Effector memory CD8-positive, alpha-beta T cell (primary cell): ENCODE results near the gene MCRIP1.

Experiments
- ATAC-seq: fragments of 150-1000 bp; cut with Tn5 transposase; replicated peaks from 2 replicates; pipeline ENCODE4 v1.10.0; 2021; ENCODE audit warnings: mild to moderate bottlenecking, moderate library complexity
- DNase-seq, 3 experiments: peaks; one replicate each; pipeline ENCODE4 v3.0.0; 2021
- H3K27ac Mint-ChIP-seq, 2 donors: one replicate each; pipeline ENCODE4 v1.8.0; 2022; ENCODE audit warnings: mild to moderate bottlenecking in 2 of 2, mixed read lengths in 2 of 2, moderate library complexity in 2 of 2
- H3K27me3 Mint-ChIP-seq, 2 donors: one replicate each; pipeline ENCODE4 v1.8.0; 2022; ENCODE audit warnings: mixed read lengths in 2 of 2
- H3K36me3 Mint-ChIP-seq: one replicate; pipeline ENCODE4 v1.8.0; 2022; ENCODE audit warnings: mild to moderate bottlenecking, moderate library complexity, mixed read lengths; ENCODE audit not compliant: insufficient read depth
- H3K4me1 Mint-ChIP-seq, 2 donors: one replicate each; pipeline ENCODE4 v1.8.0; 2022; ENCODE audit warnings: low read depth in 2 of 2, mixed read lengths in 2 of 2
- H3K4me3 Mint-ChIP-seq, 2 donors: one replicate each; pipeline ENCODE4 v1.8.0; 2022; ENCODE audit warnings: mild to moderate bottlenecking in 2 of 2, mixed read lengths in 2 of 2, moderate library complexity in 2 of 2
- H3K9me3 Mint-ChIP-seq, 2 donors: one replicate each; pipeline ENCODE4 v1.8.0; 2022; ENCODE audit warnings: mixed read lengths in 2 of 2

MCRIP1 gene

GRCh38 chr17:81825841-81826466 is 7.1 kb downstream of the MCRIP1 start:
- Mint-ChIP-seq H3K4me1 (peaks cover 14 to 21% of the 10 kb centered on the region in 2 donors), H3K4me3 (no peak overlapping the region), H3K27ac (peak overlapping the region in 1 of 2 donors; percentile 44), H3K36me3 (peaks cover 10% of the 10 kb centered on the region), H3K9me3 (no peaks in the 10 kb centered on the region), H3K27me3 (no peaks in the 10 kb centered on the region)
- ATAC-seq (no peak), DNase-seq (no peak)

DNA sequence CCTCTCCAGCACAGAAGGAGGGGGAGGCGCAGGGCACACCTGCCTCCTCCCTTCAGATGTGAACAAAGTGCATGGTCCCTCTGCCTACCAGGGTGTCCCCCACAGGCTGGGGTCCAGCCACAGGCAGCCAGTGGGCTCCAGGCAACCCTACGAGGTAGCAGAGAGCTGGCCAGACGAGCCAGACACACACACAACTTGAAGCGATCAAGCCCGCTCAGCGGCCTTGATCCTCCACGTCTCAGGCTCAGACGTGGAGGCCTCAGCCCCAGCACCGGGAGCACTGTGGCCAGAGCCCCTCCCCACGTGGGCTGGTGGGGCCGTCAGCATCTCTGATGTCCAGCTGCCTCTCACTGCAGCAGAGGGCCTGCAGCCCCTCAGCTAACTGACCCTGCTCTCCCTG is 8.5 kb downstream of the MCRIP1 start:
- no peaks in the 10 kb centered on the region for H3K27me3 Mint-ChIP-seq
- H3K4me3 Mint-ChIP-seq = no peak overlapping the region
- DNase-seq = no peak
- H3K9me3 Mint-ChIP-seq = no peaks in the 10 kb centered on the region
- no peak for ATAC-seq
- H3K4me1 Mint-ChIP-seq = peaks cover 10 to 13% of the 10 kb centered on the region in 2 donors
- peaks cover 10% of the 10 kb centered on the region for H3K36me3 Mint-ChIP-seq
- H3K27ac Mint-ChIP-seq = no peak overlapping the region

- Mint-ChIP-seq H3K4me1 (peaks cover 9 to 12% of the 10 kb centered on the region in 2 donors), H3K27me3 (no peaks in the 10 kb centered on the region), H3K36me3 (peaks cover 10% of the 10 kb centered on the region), H3K27ac (no peak overlapping the region), H3K4me3 (no peak overlapping the region), H3K9me3 (no peaks in the 10 kb centered on the region)
- no peak for DNase-seq
- no peak for ATAC-seq
Measured at GRCh38 chr17:81823820-81824550, 9.1 kb downstream of the MCRIP1 start.

- DNase-seq = no peak
- Mint-ChIP-seq H3K27me3 (no peaks in the 10 kb centered on the region), H3K4me1 (peaks cover 4 to 6% of the 10 kb centered on the region in 2 donors), H3K9me3 (no peaks in the 10 kb centered on the region), H3K36me3 (peaks cover 10% of the 10 kb centered on the region), H3K4me3 (no peak overlapping the region), H3K27ac (no peak overlapping the region)
- ATAC-seq = no peak
Measured at GRCh38 chr17:81822996-81823819, 9.9 kb downstream of the MCRIP1 start.

GRCh38 chr17:81822312-81822637 is 10.8 kb downstream of the MCRIP1 start:
- H3K4me1 Mint-ChIP-seq = peaks cover 4 to 6% of the 10 kb centered on the region in 2 donors
- H3K4me3 Mint-ChIP-seq = no peak overlapping the region
- peaks cover 2% of the 10 kb centered on the region for H3K36me3 Mint-ChIP-seq
- no peaks in the 10 kb centered on the region for H3K9me3 Mint-ChIP-seq
- H3K27ac Mint-ChIP-seq = no peak overlapping the region
- ATAC-seq = no peak
- H3K27me3 Mint-ChIP-seq = no peaks in the 10 kb centered on the region
- DNase-seq = no peak

GRCh38 chr17:81821603-81822311 is 11.3 kb downstream of the MCRIP1 start:
- H3K9me3 Mint-ChIP-seq = no peaks in the 10 kb centered on the region
- DNase-seq = no peak
- no peak for ATAC-seq

GRCh38 chr17:81821147-81821546 is 11.9 kb downstream of the MCRIP1 start:
- DNase-seq (no peak), ATAC-seq (no peak)
- Mint-ChIP-seq H3K36me3 (peaks cover 2% of the 10 kb centered on the region), H3K9me3 (no peaks in the 10 kb centered on the region), H3K27me3 (no peaks in the 10 kb centered on the region), H3K4me1 (peaks cover 2 to 4% of the 10 kb centered on the region in 2 donors), H3K4me3 (no peak overlapping the region), H3K27ac (no peak overlapping the region)

More at GRCh38 chr17:81821603-81822311, 11.3 kb downstream of the MCRIP1 start:
- peaks cover 2% of the 10 kb centered on the region for H3K36me3 Mint-ChIP-seq
- peaks cover 4 to 6% of the 10 kb centered on the region in 2 donors for H3K4me1 Mint-ChIP-seq
- H3K4me3 Mint-ChIP-seq = no peak overlapping the region
- H3K27ac Mint-ChIP-seq = no peak overlapping the region
- no peaks in the 10 kb centered on the region for H3K27me3 Mint-ChIP-seq

- H3K4me3 Mint-ChIP-seq = no peak overlapping the region
- peaks cover 2% of the 10 kb centered on the region for H3K36me3 Mint-ChIP-seq
- H3K9me3 Mint-ChIP-seq = no peaks in the 10 kb centered on the region
- DNase-seq (no peak), ATAC-seq (no peak)
- H3K4me1 Mint-ChIP-seq = no peaks in the 10 kb centered on the region
- H3K27ac Mint-ChIP-seq = no peak overlapping the region
- H3K27me3 Mint-ChIP-seq = no peaks in the 10 kb centered on the region
Measured at GRCh38 chr17:81819708-81820107, 13.4 kb downstream of the MCRIP1 start.

- Mint-ChIP-seq H3K4me3 (no peak overlapping the region), H3K4me1 (no peaks in the 10 kb centered on the region), H3K27me3 (no peaks in the 10 kb centered on the region), H3K27ac (no peak overlapping the region), H3K9me3 (no peaks in the 10 kb centered on the region), H3K36me3 (peaks cover 2% of the 10 kb centered on the region)
- no peak for DNase-seq
- ATAC-seq = no peak
Measured at GRCh38 chr17:81817758-81818147, 15.3 kb downstream of the MCRIP1 start.

DNA sequence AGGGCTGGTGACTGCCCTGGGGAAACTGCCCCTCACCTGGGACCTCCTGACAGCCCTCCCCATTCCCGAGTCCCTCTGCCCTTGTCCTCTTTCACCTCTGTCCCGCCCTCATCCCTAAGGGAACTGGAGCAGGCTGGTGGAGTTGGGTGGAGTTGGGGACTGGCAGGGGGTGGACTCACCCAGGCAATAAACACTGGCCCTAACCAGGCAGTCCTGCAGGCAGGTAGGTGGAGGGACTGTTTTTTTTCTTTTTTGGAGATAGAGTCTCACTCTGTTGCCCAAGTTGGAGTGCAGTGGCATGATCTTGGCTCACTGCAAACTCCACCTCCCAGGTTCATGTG is 17.5 kb downstream of the MCRIP1 start:
- ATAC-seq = no peak
- no peak overlapping the region for H3K27ac Mint-ChIP-seq
- no peak overlapping the region for H3K4me3 Mint-ChIP-seq
- H3K9me3 Mint-ChIP-seq = no peaks in the 10 kb centered on the region
- H3K27me3 Mint-ChIP-seq = peaks cover 0 to 4% of the 10 kb centered on the region in 2 donors
- no peaks in the 10 kb centered on the region for H3K36me3 Mint-ChIP-seq
- no peaks in the 10 kb centered on the region for H3K4me1 Mint-ChIP-seq
- DNase-seq = no peak

GRCh38 chr17:81814748-81815645 is 18.1 kb downstream of the MCRIP1 start:
- Mint-ChIP-seq H3K9me3 (no peaks in the 10 kb centered on the region), H3K27me3 (peaks cover 3 to 10% of the 10 kb centered on the region in 2 donors), H3K4me3 (no peak overlapping the region), H3K27ac (no peak overlapping the region), H3K36me3 (no peaks in the 10 kb centered on the region), H3K4me1 (no peaks in the 10 kb centered on the region)
- ATAC-seq (no peak), DNase-seq (no peak)

DNA sequence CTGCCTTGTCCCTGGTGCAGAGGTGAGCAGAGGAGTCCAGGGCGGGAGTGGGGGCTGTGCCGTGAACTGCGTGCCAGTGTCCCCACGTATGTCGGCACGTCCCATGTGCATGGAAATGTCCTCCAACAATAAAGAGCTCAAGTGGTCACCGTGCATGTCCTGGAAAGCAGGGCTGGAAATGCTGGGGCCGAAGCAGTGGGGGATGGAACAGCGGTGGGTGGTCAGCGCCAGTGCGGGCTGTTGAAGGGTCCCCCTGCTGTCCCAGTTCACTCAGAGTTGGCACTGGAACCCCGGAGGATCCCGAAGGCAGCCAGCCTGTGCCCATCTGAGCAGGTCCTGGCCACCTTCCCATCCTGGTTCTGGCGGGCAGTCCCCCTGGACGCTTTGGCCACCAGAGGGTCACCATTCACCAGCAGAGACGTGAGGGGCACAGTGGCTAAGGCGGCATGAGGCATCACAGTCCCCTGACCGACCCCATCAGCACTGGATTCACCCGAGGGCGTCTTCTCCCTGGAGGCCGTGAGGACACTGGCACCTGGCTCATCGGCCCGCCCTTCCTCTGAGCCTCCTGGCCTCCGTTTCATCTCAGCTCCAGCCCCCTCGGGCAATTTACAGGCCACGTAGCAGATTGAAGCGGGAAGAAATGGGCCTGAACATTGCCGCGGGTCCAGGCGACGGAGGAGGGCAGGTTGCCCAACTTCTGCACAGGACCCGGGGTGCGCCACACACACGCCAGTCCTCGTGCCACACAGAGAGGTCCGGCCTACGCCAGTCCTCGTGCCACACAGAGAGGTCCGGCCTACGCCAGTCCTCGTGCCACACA is 19.0 kb downstream of the MCRIP1 start:
- DNase-seq (no peak), ATAC-seq (no peak)
- Mint-ChIP-seq H3K27me3 (peaks cover 13 to 19% of the 10 kb centered on the region in 2 donors), H3K9me3 (no peaks in the 10 kb centered on the region), H3K36me3 (peaks cover 2% of the 10 kb centered on the region), H3K27ac (no peak overlapping the region), H3K4me3 (no peak overlapping the region), H3K4me1 (peaks cover 0 to 2% of the 10 kb centered on the region in 2 donors)
